HG03159 (cell line): ENCODE results near the gene EXD2.
"Not testable (repeated sequence)": the region's sequence is repeated elsewhere in the genome, so short reads cannot be mapped to it uniquely, and the experiment has no call there.

Experiments
- ATAC-seq: cut with Tn5 transposase; IDR thresholded peaks from one replicate; pipeline ENCODE4 v1.9.1; 2021; ENCODE audit warnings: mild to moderate bottlenecking, moderate library complexity; ENCODE audit not compliant: unreplicated experiment

Gene EXD2

GRCh38 chr14:69191340-69192111 is at the start of gene EXD2:
Gene EXD2, plus strand, starts transcription at chr14:69191498. Its CDS starts 17,973 bp downstream, at chr14:69209471.
- peak; percentile 68 for ATAC-seq

- ATAC-seq = no peak
Observed at GRCh38 chr14:69141550-69141949, 49.7 kb upstream of the EXD2 start.

- ATAC-seq = no peak
Observed at GRCh38 chr14:69142101-69142500, 49.2 kb upstream of the EXD2 start.

- ATAC-seq = no peak
Observed at GRCh38 chr14:69149461-69150244, 41.6 kb upstream of the EXD2 start.

GRCh38 chr14:69151458-69152180 is 39.7 kb upstream of the EXD2 start:
- ATAC-seq = peak; percentile 37

- ATAC-seq = peak; percentile 4
Observed at GRCh38 chr14:69152181-69152901, 39.0 kb upstream of the EXD2 start.

- no peak for ATAC-seq
Observed at GRCh38 chr14:69152902-69153151, 38.5 kb upstream of the EXD2 start, which contains the start of gene DCAF5. Gene DCAF5, minus strand, starts transcription at chr14:69153119. Its CDS starts 141 bp downstream, at chr14:69152978.

GRCh38 chr14:69153152-69153872 is 38.0 kb upstream of the EXD2 start:
- ATAC-seq = peak; percentile 87

- no peak for ATAC-seq
Observed at GRCh38 chr14:69153873-69154270, 37.4 kb upstream of the EXD2 start.

- ATAC-seq = no peak
Observed at GRCh38 chr14:69154779-69155178, 36.5 kb upstream of the EXD2 start.

GRCh38 chr14:69156224-69156623 is 35.1 kb upstream of the EXD2 start:
- no peak for ATAC-seq

- ATAC-seq = no peak
Observed at GRCh38 chr14:69161590-69161989, 29.7 kb upstream of the EXD2 start.

- not testable (repeated sequence) for ATAC-seq
Observed at GRCh38 chr14:69165787-69166186, 25.5 kb upstream of the EXD2 start.

GRCh38 chr14:69170839-69171238 is 20.5 kb upstream of the EXD2 start:
- no peak for ATAC-seq

GRCh38 chr14:69171569-69171968 is 19.7 kb upstream of the EXD2 start:
- ATAC-seq = no peak

- ATAC-seq = no peak
Observed at GRCh38 chr14:69175130-69175529, 16.2 kb upstream of the EXD2 start.

- no peak for ATAC-seq
Observed at GRCh38 chr14:69181491-69181890, 9.8 kb upstream of the EXD2 start.

GRCh38 chr14:69182580-69182979 is 8.7 kb upstream of the EXD2 start:
- ATAC-seq = not testable (repeated sequence)

- no peak for ATAC-seq
Observed at GRCh38 chr14:69183735-69184134, 7.6 kb upstream of the EXD2 start.

- no peak for ATAC-seq
Observed at GRCh38 chr14:69190191-69190590, 1.1 kb upstream of the EXD2 start.
